Stimulated activated naive CD8-positive, alpha-beta T cell treated with anti-CD3 and anti-CD28 coated beads, Interleukin-15, amount 100 ng/mL, for 72 hours (primary cell): ENCODE results near the gene ZNHIT6.

ENCODE experiments used
- ATAC-seq: fragments of 150-1000 bp; cut with Tn5 transposase; 2 replicates; pipeline ENCODE4 v1.10.0; 2021; ENCODE audit warnings: mild to moderate bottlenecking, moderate library complexity
- DNase-seq, 2 donors: peaks; one replicate each; pipeline ENCODE4 v3.0.0; 2021 to 2022
- H3K27ac Mint-ChIP-seq, 2 donors: one replicate each; pipeline ENCODE4 v1.8.0; 2022; ENCODE audit warnings: mild to moderate bottlenecking in 2 of 2, mixed read lengths in 2 of 2, moderate library complexity in 2 of 2
- H3K27me3 Mint-ChIP-seq: one replicate; pipeline ENCODE4 v1.8.0; 2022; ENCODE audit warnings: mixed read lengths
- H3K4me1 Mint-ChIP-seq: one replicate; pipeline ENCODE4 v1.8.0; 2022; ENCODE audit warnings: mild to moderate bottlenecking, mixed read lengths
- H3K4me3 Mint-ChIP-seq, 2 donors: one replicate each; pipeline ENCODE4 v1.8.0; 2022; ENCODE audit warnings: mild to moderate bottlenecking in 2 of 2, mixed read lengths in 2 of 2, moderate library complexity in 1 of 2
- H3K9me3 Mint-ChIP-seq, 2 donors: one replicate each; pipeline ENCODE4 v1.8.0; 2022; ENCODE audit warnings: mixed read lengths in 2 of 2

The ZNHIT6 gene

GRCh38 chr1:85599681-85600080 is 108.6 kb downstream of the ZNHIT6 start:
- H3K27me3 Mint-ChIP-seq = no peaks in the 10 kb centered on the region
- no peaks in the 10 kb centered on the region for H3K4me1 Mint-ChIP-seq
- ATAC-seq (no peak), DNase-seq (no peak)
- no peak overlapping the region for H3K27ac Mint-ChIP-seq
- peaks cover 5 to 8% of the 10 kb centered on the region in 2 donors for H3K9me3 Mint-ChIP-seq
- H3K4me3 Mint-ChIP-seq = no peak overlapping the region
